A172 (cell line): ENCODE measurements around the gene ZBTB24. TPM values are rescaled to one million over a fixed set of nuclear protein-coding genes. Genes with fewer than 3 reads are reported as not detected.

ENCODE experiments used
- DNase-seq: peaks from one replicate; pipeline ENCODE4 v3.0.0-alpha.2; 2015; ENCODE audit warnings: low spot score
- total RNA-seq: library from RNA; depleted of rRNA; stranded (reverse); fragments of >200 nt; shearing (Covaris generic); gene quantifications from 2 replicates; pipeline ENCODE4 v1.2.3, GENCODE V29; 2014

ZBTB24 gene
- total RNA-seq, 1 experiment from 2014 or later = 9.8 TPM

DNA sequence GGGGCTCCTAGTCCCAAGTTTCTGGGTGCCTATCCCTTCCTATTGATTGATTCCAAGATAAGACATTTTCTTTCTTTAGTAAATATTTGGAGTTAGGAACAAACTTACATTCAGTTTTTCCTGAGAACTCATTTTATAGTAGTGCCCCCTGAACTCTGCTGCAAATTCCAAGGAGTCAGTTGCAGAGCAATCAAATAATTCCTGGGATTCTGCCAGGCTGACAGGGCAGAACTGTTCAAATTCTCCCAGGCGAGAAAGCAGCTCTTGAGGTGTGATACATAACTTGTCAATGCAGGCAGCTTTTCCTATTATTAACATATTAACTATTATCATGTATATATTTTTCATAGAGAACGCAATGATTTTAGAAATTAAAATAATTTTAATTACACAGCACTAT is 15.9 kb upstream of the ZBTB24 start:
- no peak for DNase-seq

DNA sequence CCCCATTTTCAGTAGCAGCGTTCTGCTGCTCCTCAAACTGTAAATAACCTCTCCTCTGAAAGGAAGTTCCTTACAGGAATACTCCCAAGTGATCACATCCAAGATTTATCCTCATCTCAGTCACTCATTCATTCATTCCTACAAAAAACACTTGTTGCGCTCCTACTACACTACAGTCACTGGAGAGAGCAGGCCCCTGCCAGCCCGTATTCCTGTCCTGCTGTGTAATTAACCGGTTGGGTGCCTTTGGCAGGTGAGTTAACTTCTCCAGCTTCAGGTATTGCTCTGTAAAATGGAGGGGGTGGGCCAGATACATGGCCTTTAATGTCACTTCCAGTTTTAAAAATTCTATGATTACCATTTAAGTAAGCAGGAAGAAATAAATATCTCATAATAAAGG is 15.0 kb upstream of the ZBTB24 start:
- DNase-seq = no peak

DNA sequence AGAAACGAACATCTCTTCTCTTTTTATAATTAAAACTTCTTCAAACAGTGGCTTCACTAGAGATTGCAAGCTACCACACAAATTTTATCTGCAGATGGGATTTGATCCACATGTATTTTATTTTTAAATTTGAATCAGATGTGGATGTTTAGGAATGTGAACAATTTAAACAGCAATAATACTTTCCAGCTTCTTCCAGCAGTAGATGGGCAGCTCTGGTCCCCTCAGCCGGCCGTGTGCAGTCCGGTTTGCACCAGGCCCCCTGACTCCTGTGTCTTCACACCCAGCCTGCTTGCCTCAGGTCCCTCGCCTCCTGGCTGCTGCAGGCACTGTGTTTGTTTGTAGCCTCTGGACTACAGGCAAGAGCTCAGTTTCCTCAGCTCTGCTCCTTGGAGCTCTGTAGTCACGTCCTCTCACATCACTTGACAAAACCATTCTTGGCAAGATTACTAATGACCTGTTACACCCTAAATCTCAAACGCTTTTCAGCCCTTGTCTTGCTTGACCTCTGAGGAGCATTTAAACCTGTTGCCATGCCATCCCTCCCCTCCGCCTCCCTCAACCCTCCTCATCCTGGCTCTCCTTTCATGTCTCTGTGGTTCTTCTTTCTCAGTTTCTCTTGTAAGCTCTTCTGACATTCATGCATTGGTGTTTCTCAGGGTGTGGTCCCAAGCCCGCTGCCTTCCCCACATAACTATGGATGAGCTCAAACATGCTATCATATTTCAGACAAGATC is 13.2 kb upstream of the ZBTB24 start:
- no peak for DNase-seq

DNA sequence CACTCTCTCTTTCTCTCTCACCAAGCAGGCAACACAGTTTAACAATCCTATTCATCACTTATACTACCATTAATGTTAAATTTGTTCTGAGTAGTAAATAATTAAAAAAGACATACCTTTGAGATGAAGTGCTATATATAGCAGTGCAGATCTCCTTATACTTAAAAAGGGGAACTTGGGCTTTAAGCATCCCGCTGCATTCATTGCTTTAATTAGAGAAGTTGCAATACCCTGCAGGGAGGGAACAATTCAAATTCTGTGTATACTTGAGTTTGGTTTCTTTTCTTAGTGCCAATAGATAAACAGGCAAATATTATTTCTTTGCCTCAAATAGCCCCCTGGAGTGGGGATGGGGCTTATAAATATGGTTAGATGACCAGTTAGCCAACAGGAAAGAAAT is 10.8 kb upstream of the ZBTB24 start:
- no peak for DNase-seq

- DNase-seq = peak; percentile 4
These were observed 8.4 kb upstream of the ZBTB24 start for GRCh38 chr6:109491207-109491938.

- DNase-seq = no peak
These were observed 7.7 kb upstream of the ZBTB24 start for GRCh38 chr6:109490713-109491112.

DNA sequence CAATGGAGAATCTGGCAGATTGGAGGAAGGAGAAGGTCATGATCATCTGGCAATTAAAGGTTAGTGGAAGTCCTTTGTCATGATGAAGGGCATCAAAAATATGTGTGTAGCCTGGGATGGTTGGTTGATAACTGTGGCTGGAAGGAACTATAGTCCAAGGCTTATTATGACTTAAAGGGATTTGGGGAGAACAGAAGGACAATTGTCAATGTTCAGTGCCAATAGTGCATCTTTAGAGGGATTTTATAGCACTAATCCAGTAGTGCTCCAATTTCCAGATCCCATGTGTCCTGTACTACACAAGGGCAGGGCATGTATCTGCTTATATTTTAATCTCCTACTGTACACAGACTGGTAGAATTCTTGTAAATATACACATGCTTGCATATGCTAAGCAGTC is 5.0 kb upstream of the ZBTB24 start:
- DNase-seq = no peak

GRCh38 chr6:109486068-109486467 is 3.0 kb upstream of the ZBTB24 start:
- DNase-seq = no peak

GRCh38 chr6:109485266-109485935 is 2.4 kb upstream of the ZBTB24 start:
- no peak for DNase-seq

DNA sequence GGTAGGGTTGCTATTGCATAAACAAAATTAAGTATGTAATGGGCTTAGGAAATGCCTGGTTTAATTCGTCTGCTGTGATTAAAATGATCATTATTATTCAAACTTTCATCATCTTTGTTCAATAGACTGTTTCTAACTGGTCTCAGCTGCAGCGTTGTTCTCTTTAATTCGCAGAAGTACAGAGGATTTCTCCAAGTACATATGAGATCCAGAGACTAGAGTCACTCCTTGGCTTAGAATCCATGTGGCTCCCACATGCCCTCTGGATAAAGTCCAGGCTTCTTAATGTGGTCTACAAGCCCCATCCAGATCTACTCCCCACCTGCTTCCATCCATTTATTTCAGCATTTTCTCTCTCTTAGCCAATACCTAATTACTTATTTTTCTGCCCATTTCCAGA is 1.1 kb upstream of the ZBTB24 start:
- DNase-seq = no peak

- DNase-seq = no peak
These were observed 677 bp upstream of the ZBTB24 start for GRCh38 chr6:109483735-109484057.

DNA sequence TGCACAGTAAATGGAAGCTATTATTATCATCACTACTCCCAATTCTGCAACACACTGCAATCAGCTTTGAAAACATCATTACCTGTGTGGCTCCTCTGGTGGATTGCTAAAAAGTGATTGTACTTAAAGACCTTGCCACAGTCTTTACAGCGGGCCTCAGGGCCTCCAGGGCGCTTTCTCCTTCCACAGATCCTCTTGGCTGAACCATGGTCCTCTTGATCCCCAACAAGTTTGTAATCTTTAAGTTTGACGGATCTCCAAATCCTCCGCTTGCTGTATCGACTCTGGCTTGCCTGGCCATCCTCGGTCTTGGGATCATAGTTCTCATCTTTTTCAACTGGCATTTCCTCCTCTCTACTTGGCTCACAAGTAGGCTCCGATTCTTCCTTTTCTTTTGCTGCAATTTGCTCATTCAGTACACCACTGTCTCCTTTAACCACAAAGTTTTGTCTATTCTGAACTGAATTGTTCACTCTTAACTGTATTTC is 2.0 kb downstream of the ZBTB24 start:
- no peak for DNase-seq

GRCh38 chr6:109478841-109479624 is 4.0 kb downstream of the ZBTB24 start:
- DNase-seq = no peak

DNA sequence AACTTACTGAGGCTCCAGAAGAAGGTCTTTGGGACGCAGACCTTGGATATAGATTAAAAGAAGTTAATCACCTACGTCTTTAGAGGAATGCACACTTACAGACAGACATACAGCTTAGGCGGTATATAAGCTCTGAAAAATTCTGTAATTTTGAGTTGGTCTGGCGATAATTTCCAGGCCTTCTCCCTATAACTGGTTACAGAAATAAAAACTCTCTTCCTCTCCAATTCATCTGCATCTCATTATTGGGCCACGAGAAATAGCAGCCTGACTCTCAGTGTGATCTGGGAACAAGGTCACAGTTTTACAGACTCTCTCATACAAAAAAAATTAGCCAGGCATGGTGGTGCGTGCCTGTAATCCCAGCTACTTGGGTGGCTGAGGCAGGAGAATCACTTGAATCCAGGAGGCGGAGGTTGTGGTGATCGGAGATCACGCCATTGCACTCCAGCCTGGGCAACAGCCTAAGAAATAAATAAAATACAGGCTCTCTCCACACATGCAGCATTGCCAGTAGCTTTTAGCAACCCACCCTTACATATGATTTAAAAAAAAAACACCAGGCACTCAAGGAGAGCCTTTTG is 4.7 kb downstream of the ZBTB24 start:
- no peak for DNase-seq

- DNase-seq = no peak
These were observed 5.3 kb downstream of the ZBTB24 start for GRCh38 chr6:109477725-109478124.

GRCh38 chr6:109477184-109477583 is 5.8 kb downstream of the ZBTB24 start:
- no peak for DNase-seq

GRCh38 chr6:109475625-109476024 is 7.4 kb downstream of the ZBTB24 start:
- DNase-seq = no peak

DNA sequence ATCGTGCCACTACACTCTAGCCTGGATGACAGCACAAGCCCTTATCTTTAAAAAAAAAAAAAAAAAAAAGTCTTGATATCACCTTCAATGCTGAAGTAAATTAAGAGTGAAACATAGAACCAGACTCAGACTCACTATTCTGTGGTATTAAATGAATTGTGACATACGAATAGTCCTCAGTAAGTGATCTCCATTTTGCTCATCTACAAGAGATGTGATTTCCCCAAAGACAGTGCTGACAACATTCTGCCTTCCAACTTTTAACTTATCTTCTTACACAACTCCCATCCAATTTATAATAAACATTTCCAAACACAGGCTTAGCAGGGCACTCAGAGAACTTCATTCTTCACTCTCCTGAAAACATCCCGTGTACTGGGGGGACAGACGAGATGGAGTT is 8.0 kb downstream of the ZBTB24 start:
- no peak for DNase-seq

- no peak for DNase-seq
These were observed 9.9 kb downstream of the ZBTB24 start for GRCh38 chr6:109473120-109473519.

- DNase-seq = no peak
These were observed 10.7 kb downstream of the ZBTB24 start for GRCh38 chr6:109472132-109472995.
